ENCODE results near the gene UBXN2A.
A peak's percentile ranks its signal among the peaks of the same experiment; 100 is the strongest.

The UBXN2A gene

GRCh38 chr2:24047703-24048033 lies 107.4 kb downstream of the UBXN2A start:
- DNase-seq: no peak

- DNase-seq: peak; percentile 30
These were observed 108.7 kb downstream of the UBXN2A start for GRCh38 chr2:24048769-24049484.

DNA sequence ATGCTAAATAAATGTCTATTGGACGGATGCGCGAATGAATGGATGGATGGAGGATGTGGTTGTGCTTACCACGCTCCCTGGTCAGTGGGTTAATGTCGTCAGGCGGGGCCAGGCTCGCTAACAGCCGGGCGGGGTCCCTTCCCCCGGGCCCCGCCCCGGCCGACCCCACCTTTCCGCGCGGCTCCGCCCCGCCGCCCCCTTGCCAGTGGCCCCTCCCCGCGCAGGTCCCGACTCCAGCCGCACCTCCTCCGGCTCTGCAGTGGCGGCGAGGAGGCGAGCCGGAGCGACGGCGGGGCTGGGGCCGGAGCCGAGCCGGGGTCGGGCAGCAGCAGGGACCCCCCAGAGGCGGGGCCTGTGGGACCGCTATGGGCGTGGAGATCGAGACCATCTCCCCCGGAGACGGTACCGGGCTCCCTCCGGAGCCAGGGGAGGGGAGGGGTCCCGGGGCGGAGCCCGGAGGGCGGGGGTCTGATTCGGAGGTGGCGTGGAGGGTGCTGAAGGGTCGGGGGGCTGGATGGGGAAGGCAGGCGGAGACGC lies 109.3 kb downstream of the UBXN2A start, which contains the start of gene FKBP1B:
Gene FKBP1B, plus strand, starts transcription at position 257 of the 537 bp plus-strand sequence. Its CDS starts 109 bp downstream, at position 366.
- peak; percentile 9 for DNase-seq

DNA sequence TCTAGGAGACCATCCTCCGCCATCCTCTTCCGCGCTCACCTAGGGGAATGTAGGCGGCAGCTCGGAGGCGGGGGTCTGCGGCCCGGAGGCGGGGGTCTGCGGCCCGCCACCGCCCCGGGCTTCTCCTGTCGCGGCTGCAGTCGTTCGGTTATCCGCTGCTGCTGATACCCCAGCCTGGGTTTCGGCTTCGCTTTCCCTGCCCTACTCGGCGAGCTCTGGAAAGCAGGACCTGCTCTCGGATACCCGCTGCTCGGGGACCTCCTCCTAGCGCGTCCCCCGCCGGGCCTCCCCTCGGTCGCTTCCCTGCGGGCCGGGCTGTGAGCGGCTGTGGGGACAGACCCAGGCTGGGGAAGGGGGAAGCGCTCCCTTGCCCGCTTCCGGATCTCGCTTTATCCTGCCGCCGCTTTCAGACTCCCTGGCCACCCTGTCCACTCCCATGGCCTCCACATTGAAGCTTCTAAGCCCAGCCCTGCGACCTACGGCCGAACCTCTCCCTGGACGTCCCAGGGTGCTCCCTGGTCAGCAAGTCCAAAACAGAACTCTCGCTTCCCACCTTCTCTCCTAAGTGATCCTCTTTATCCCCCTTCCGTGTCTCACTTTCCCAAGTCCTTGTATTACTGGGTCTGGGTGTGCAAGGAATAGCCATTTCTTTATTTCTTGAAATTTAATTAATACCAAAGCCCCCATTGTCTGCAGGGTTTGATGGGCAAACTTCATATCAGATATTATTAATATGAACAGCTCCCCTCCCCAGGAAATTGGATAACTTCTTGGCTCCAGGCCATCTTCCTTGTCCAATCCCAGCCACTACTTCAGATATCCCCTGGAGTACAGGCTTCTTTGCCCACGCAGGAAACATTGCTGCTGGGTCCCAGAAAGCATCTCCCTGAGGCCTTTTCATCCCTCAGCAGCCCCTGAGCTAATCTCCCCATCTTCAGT lies 110.0 kb downstream of the UBXN2A start:
- DNase-seq: no peak

- DNase-seq: no peak
These were observed 111.6 kb downstream of the UBXN2A start for GRCh38 chr2:24051833-24052232.

GRCh38 chr2:24052951-24053350 lies 112.7 kb downstream of the UBXN2A start:
- no peak for DNase-seq
